Medulla oblongata (tissue), 1 donor: Measurements from ENCODE around the gene ADAMTS12.

ENCODE experiments used
- DNase-seq: peaks from one replicate; pipeline ENCODE4 v3.0.0-alpha.2; 2015; ENCODE audit errors: extremely low spot score

ADAMTS12 gene

GRCh38 chr5:33479311-33479710 is 412.5 kb downstream of the ADAMTS12 start:
- DNase-seq = no peak

- DNase-seq = no peak
Measured at GRCh38 chr5:33477816-33478215, 414.0 kb downstream of the ADAMTS12 start.

GRCh38 chr5:33476992-33477391 is 414.8 kb downstream of the ADAMTS12 start:
- no peak for DNase-seq

- no peak for DNase-seq
Measured at GRCh38 chr5:33475706-33476105, 416.1 kb downstream of the ADAMTS12 start.

- no peak for DNase-seq
Measured at GRCh38 chr5:33474931-33475499, 416.8 kb downstream of the ADAMTS12 start.

- DNase-seq = no peak
Measured at GRCh38 chr5:33474004-33474403, 417.8 kb downstream of the ADAMTS12 start.
